Thymus (tissue), 11 donors: ENCODE measurements around the gene UBE2G2. TPM values are rescaled to one million over a fixed set of nuclear protein-coding genes. Genes with fewer than 3 reads are reported as not detected.

Experiments
- DNase-seq, 9 donors: peaks; one replicate each; pipeline ENCODE4 v3.0.0-alpha.2; 2013; ENCODE audit warnings: low spot score in 9 of 9, low read depth in 6 of 9, missing footprints in 1 of 9
- H3K27ac ChIP-seq, 2 donors: one replicate each; pipeline ENCODE4 v1.5.1; 2013; ENCODE audit warnings: control low read depth in 1 of 2, low read depth in 1 of 2, low read length in 1 of 2, mild to moderate bottlenecking in 1 of 2, moderate library complexity in 1 of 2
- H3K27me3 ChIP-seq, 2 donors: one replicate each; pipeline ENCODE4 v1.5.1; 2013; ENCODE audit warnings: low read length in 1 of 2; ENCODE audit not compliant: control insufficient read depth in 2 of 2, insufficient read depth in 1 of 2
- H3K36me3 ChIP-seq, 2 donors: one replicate each; pipeline ENCODE4 v1.5.1; 2013; ENCODE audit warnings: low read length in 1 of 2, mild to moderate bottlenecking in 1 of 2, moderate library complexity in 1 of 2; ENCODE audit not compliant: control insufficient read depth in 2 of 2, insufficient read depth in 2 of 2
- H3K4me1 ChIP-seq, 2 donors: one replicate each; pipeline ENCODE4 v1.5.1; 2013; ENCODE audit warnings: low read length in 2 of 2; ENCODE audit not compliant: control insufficient read depth in 2 of 2, insufficient read depth in 2 of 2
- H3K4me3 ChIP-seq, 2 donors: one replicate each; pipeline ENCODE4 v1.5.1; 2013; ENCODE audit warnings: low read length in 2 of 2, control low read depth in 1 of 2, mild to moderate bottlenecking in 1 of 2
- H3K9me3 ChIP-seq, 2 donors: one replicate each; pipeline ENCODE4 v1.5.1; 2013; ENCODE audit warnings: low read length in 1 of 2, mild to moderate bottlenecking in 1 of 2; ENCODE audit not compliant: control insufficient read depth in 2 of 2, insufficient read depth in 1 of 2
- WGBS: extraction: QIAGEN DNeasy Blood & Tissue Kit; methylation state at CpG from one replicate; pipeline ENCODE4 v1.1.7; 2013; 5-methylcytosine and 5-hydroxymethylcytosine counted together
- polyA plus RNA-seq: library from polyadenylated mRNA; stranded (reverse); fragments of 200-250 nt; gene quantifications from one replicate; pipeline ENCODE4 v1.2.3, GENCODE V29; 2013
- total RNA-seq: library from RNA; stranded (reverse); fragments of 120-200 nt; gene quantifications from one replicate; pipeline ENCODE4 v1.2.4, GENCODE V29; 2013
- donor health status: healthy.

Gene UBE2G2
- total and polyA plus RNA-seq, 2 donors = 32.8 to 67.6 TPM

GRCh38 chr21:44732263-44732662 is 69.4 kb downstream of the UBE2G2 start:
- Histone ChIP-seq H3K9me3 (peaks cover 1 to 33% of the 10 kb centered on the region in 2 donors), H3K27ac (no peak overlapping the region), H3K27me3 (peaks cover 0 to 4% of the 10 kb centered on the region in 2 donors), H3K4me1 (no peaks in the 10 kb centered on the region), H3K36me3 (no peaks in the 10 kb centered on the region), H3K4me3 (no peak overlapping the region)
- no peak for DNase-seq
- 96% methylated on average over 10 of the region's 10 CpGs for WGBS

DNA sequence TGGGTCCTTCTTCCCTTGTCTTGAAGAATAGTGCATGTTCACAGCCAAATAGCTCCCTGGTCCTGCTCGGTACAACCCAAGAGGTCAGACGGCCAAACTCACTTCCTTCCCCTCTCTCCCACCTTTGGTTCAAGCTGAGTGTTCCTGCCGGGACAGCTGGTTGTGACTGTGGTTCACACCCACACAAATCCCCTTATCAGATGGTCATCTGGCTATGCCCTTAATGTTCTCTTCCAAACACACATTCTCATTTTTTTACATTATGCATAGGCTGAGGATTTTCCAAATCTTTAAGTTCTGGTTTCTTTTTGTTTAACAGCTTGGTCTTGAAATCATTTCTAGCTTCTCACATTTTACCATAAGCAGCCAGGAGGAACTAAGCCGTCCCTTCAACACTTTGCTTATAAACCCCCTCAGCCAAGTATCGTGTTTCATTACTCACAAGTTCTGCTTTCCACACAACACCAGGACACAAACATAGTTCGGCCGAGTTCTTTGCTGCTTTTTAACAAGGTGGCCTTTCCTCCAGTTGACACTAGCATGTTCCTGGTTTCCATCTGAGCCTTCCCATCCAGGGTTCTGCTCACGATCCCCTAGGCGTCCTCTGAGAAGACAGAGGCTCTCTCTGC is 70.6 kb downstream of the UBE2G2 start:
- WGBS = 74% methylated on average over 9 of the region's 9 CpGs
- H3K4me3 ChIP-seq = no peak overlapping the region
- no peak overlapping the region for H3K27ac ChIP-seq
- no peak for DNase-seq
- peaks cover 1 to 21% of the 10 kb centered on the region in 2 donors for H3K9me3 ChIP-seq
- peaks cover 0 to 9% of the 10 kb centered on the region in 2 donors for H3K27me3 ChIP-seq
- H3K36me3 ChIP-seq = no peaks in the 10 kb centered on the region
- H3K4me1 ChIP-seq = no peaks in the 10 kb centered on the region

DNA sequence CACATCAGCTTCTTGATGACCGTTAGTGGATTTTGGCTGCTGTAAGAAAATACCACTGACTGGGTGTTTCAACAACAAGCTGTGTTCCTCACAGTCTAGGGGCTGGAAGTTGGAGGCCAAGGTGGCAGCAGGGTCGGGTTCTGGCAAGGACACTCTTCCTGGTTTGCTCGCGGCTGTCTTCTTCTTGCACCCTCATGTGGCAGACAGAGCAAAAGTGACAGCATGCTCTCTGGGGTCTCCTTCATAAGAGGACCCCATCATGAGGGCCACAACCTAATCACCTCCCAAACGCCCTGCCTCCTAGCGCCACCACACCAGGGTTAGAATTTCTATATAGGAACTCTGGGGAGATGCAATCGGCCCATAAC is 71.6 kb downstream of the UBE2G2 start:
- peaks cover 0 to 14% of the 10 kb centered on the region in 2 donors for H3K27me3 ChIP-seq
- H3K27ac ChIP-seq = no peak overlapping the region
- H3K36me3 ChIP-seq = no peaks in the 10 kb centered on the region
- H3K4me1 ChIP-seq = no peaks in the 10 kb centered on the region
- no peak for DNase-seq
- no peak overlapping the region for H3K4me3 ChIP-seq
- WGBS = 93% methylated on average over 7 of the region's 7 CpGs
- H3K9me3 ChIP-seq = peaks cover 1 to 11% of the 10 kb centered on the region in 2 donors

DNA sequence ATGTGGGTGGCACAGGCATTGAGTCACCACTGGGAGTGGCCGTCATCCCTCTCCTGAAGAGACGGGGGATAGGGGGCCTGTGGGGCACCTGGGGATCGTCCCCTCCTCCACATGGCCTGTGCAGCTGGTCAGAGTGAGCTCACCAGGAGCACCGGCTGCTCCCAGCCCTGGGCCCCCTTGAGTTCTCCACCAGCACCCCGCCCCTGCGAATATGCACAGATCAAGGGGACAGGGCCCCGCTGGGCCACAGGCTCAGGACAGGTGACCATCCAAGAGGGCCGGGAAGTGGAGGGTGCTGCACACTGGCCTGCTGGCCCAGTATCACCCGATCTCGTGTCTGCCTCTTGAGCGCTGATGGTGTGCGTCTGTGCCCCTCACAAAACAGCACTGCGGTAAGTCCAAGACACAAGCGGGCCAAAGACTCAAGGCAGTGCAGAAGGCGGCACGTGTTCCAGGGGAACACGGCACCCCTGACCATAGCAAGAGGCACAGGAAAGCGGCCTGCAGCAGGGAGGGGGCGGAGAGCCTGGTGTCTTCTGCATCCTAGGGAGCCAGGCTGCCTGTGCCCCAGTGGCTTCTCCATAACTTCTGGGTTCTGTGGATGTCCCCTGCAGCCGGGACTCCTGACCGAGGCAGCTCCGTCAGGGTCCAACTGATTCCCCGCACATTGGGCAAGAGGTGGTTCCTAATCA is 72.1 kb downstream of the UBE2G2 start:
- Histone ChIP-seq H3K36me3 (no peaks in the 10 kb centered on the region), H3K4me3 (no peak overlapping the region), H3K4me1 (no peaks in the 10 kb centered on the region), H3K27me3 (peaks cover 0 to 17% of the 10 kb centered on the region in 2 donors), H3K27ac (no peak overlapping the region), H3K9me3 (peaks cover 0 to 8% of the 10 kb centered on the region in 2 donors)
- 95% methylated on average over 23 of the region's 23 CpGs for WGBS
- no peak for DNase-seq

- Histone ChIP-seq H3K36me3 (no peaks in the 10 kb centered on the region), H3K27me3 (peaks cover 6 to 24% of the 10 kb centered on the region in 2 donors), H3K9me3 (peaks cover 0 to 2% of the 10 kb centered on the region in 2 donors), H3K27ac (no peak overlapping the region), H3K4me1 (no peaks in the 10 kb centered on the region), H3K4me3 (no peak overlapping the region)
- WGBS = 90% methylated on average over 14 of the region's 14 CpGs
- no peak for DNase-seq
Measured at GRCh38 chr21:44728716-44729115, 72.9 kb downstream of the UBE2G2 start.

GRCh38 chr21:44727757-44728156 is 73.9 kb downstream of the UBE2G2 start:
- H3K36me3 ChIP-seq = no peaks in the 10 kb centered on the region
- no peak overlapping the region for H3K4me3 ChIP-seq
- H3K27me3 ChIP-seq = peaks cover 14 to 34% of the 10 kb centered on the region in 2 donors
- no peaks in the 10 kb centered on the region for H3K4me1 ChIP-seq
- no peak for DNase-seq
- WGBS = 76% methylated on average over 9 of the region's 9 CpGs
- H3K9me3 ChIP-seq = no peaks in the 10 kb centered on the region
- H3K27ac ChIP-seq = no peak overlapping the region

DNA sequence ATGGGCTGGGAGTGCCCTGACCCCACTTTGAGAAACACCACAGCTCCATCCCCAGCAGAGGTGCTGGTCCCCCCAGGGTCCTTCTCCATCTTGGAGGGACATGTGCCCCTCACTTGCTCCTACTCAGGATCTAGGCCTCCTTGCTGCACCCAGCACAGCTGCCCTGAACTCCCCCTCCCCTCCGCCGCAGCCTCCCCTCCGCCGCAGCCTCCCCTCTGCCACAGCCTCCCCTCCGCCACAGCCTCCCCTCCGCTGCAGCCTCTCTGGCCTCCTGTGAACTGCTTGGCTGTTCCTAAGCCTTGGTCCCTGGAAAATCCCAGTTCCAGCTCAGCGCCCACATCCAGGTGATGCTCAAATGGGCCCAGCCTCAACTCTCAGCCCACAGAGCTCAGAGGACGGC is 74.3 kb downstream of the UBE2G2 start:
- WGBS = 96% methylated on average over 8 of the region's 8 CpGs
- peaks cover 17 to 38% of the 10 kb centered on the region in 2 donors for H3K27me3 ChIP-seq

GRCh38 chr21:44726826-44727225 is 74.8 kb downstream of the UBE2G2 start:
- Histone ChIP-seq H3K27ac (no peak overlapping the region), H3K9me3 (no peaks in the 10 kb centered on the region), H3K27me3 (peaks cover 17 to 40% of the 10 kb centered on the region in 2 donors), H3K36me3 (no peaks in the 10 kb centered on the region), H3K4me3 (no peak overlapping the region), H3K4me1 (no peaks in the 10 kb centered on the region)
- WGBS = 88% methylated on average over 6 of the region's 6 CpGs
- no peak for DNase-seq

More for the DNA sequence above, 74.3 kb downstream of the UBE2G2 start:
- H3K36me3 ChIP-seq = no peaks in the 10 kb centered on the region
- H3K27ac ChIP-seq = no peak overlapping the region
- H3K4me1 ChIP-seq = no peaks in the 10 kb centered on the region
- H3K9me3 ChIP-seq = no peaks in the 10 kb centered on the region
- no peak for DNase-seq
- H3K4me3 ChIP-seq = no peak overlapping the region

DNA sequence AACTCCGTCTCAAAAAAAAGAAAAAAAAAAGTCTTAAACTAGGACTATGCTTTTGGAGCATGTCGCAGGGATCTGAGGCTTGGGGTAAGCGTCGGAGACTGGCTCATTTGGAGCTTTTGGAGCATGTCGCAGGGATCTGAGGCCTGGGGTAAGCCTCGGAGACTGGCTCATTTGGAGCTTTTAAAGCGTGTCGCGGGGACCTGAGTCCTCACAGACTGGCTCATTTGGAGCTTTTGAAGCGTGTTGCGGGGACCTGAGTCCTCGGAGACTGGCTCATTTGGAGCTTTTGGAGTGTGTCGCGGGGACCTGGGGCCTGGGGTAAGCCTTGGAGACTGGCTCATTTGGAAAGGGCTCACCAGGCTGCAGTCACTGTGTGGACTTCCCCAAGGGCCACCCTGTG is 76.7 kb downstream of the UBE2G2 start:
- Histone ChIP-seq H3K4me3 (no peak overlapping the region), H3K4me1 (no peaks in the 10 kb centered on the region), H3K27me3 (peaks cover 19 to 54% of the 10 kb centered on the region in 2 donors), H3K27ac (no peak overlapping the region), H3K36me3 (no peaks in the 10 kb centered on the region), H3K9me3 (no peaks in the 10 kb centered on the region)
- WGBS = 92% methylated on average over 14 of the region's 14 CpGs
- no peak for DNase-seq
